ENCODE measurements around the gene F2R. TPM values are rescaled to one million over a fixed set of nuclear protein-coding genes. Genes with fewer than 3 reads are reported as not detected.
"Not testable (repeated sequence)": the region's sequence is repeated elsewhere in the genome, so short reads cannot be mapped to it uniquely, and the experiment has no call there.

The F2R gene
- total and polyA plus RNA-seq, 2 of the 8 experiments (the other 6 are each of a cell fraction or from before 2014, with no cell fraction given) = 23.8 to 29.1 TPM

DNA sequence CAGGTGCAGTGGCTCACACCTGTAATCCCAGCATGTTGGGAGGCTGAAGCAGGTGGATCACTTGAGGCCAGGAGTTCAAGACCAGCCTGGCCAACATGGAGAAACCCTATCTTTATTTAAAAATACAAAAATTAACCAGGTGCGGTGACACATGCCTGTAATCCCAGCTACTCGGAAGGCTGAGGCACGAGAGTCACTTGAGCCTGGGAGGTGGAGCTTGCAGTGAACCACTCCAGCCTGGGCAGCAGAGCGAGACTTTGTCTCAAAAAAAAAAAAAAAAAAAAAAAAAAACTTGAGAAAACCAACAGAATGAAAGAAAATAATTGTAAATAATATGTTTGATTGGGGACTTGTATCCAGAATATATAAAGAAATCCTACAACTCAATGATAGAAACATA, 35.1 kb upstream of the F2R start:
- not testable (repeated sequence) for H4K8ac ChIP-seq (ENCODE audit: extremely low read depth, insufficient read depth, low read length); H3K27ac ChIP-seq (ENCODE audit: low read depth, low read length); H2BK20ac ChIP-seq (ENCODE audit: low read length); H3K4ac ChIP-seq (replicated peaks; ENCODE audit: insufficient read length, low read depth, low read length); H3K36me3 ChIP-seq (ENCODE audit: control insufficient read depth in 2 of 4, insufficient read depth in 4 of 4, low read length in 3 of 4); H3K14ac ChIP-seq (ENCODE audit: insufficient read length); H3K4me3 ChIP-seq (ENCODE audit: extremely low read depth in 1 of 4, insufficient read depth in 2 of 4, low read depth in 3 of 4, low read length in 4 of 4); H3K4me1 ChIP-seq (replicated peaks in 1 of 4; ENCODE audit: control insufficient read depth in 3 of 4, insufficient read depth in 4 of 4, low read length in 3 of 4); H3K9ac ChIP-seq (replicated peaks in 1 of 4; ENCODE audit: extremely low read depth in 1 of 4, low read depth in 3 of 4, low read length in 3 of 4); H4K5ac ChIP-seq (ENCODE audit: insufficient read length, low read depth, low read length); H2BK120ac ChIP-seq (replicated peaks; ENCODE audit: low read depth, low read length); H2BK15ac ChIP-seq (ENCODE audit: low read length); H2AFZ ChIP-seq (ENCODE audit: low read length); H3K27me3 ChIP-seq (replicated peaks in 1 of 4; ENCODE audit: control insufficient read depth in 3 of 4, extremely low read depth in 1 of 4, insufficient read depth in 3 of 4, low read length in 3 of 4); H3K79me2 ChIP-seq (ENCODE audit: control insufficient read depth in 1 of 2, insufficient read depth in 2 of 2, low read length in 2 of 2); H3K18ac ChIP-seq (ENCODE audit: extremely low read depth, low read length); H2BK5ac ChIP-seq (ENCODE audit: low read depth, low read length); H3K9me3 ChIP-seq (ENCODE audit: insufficient read depth in 2 of 2, low read depth in 1 of 2, low read length in 1 of 2); H4K91ac ChIP-seq (replicated peaks; ENCODE audit: insufficient read length, low read length); H3K4me2 ChIP-seq (ENCODE audit: insufficient read depth in 1 of 2, low read depth in 2 of 2, low read length in 2 of 2); FAIRE-seq; DNase-seq (ENCODE audit: low read depth in 1 of 2, low spot score in 2 of 2); H3K23me2 ChIP-seq (ENCODE audit: low read depth, low read length); H3K79me1 ChIP-seq (ENCODE audit: low read depth, low read length); H4K20me1 ChIP-seq (replicated peaks in 1 of 2; ENCODE audit: control insufficient read depth in 1 of 2, insufficient read depth in 2 of 2, low read length in 2 of 2); H2BK12ac ChIP-seq (ENCODE audit: low read depth, low read length); H2AK5ac ChIP-seq (ENCODE audit: low read depth, low read length); H3K56ac ChIP-seq (replicated peaks; ENCODE audit: insufficient read length, low read depth, low read length); H3K23ac ChIP-seq (ENCODE audit: insufficient read length)
- ChIA-PET CTCF (ENCODE audit: partially characterized antibody) (interaction anchor here (1.0 kb wide), 1 partner anchor 189 kb away, joined by 3 read pairs; no protein-coding TSS in a partner anchor), POLR2A (ENCODE audit: partially characterized antibody) (interaction anchor here (0.7 kb wide), 1 partner anchor 124 kb away, joined by 3 read pairs; no protein-coding TSS in a partner anchor)
- 96% methylated on average over 4 of the region's 4 CpGs; no CpG with 5 or more reads in 1 of the 2 experiments for WGBS, 2 experiments (ENCODE audit: extremely low coverage in 1 of 2, insufficient coverage in 1 of 2, insufficient read length in 1 of 2, insufficient replicate concordance in 2 of 2, low coverage in 1 of 2, low lambda C conversion rate in 2 of 2, missing lambda C conversion rate in 1 of 2)

Data from H1 (cell line).